ENCODE data around the gene RASSF4. TPM values are rescaled to one million over a fixed set of nuclear protein-coding genes. Genes with fewer than 3 reads are reported as not detected.

Gene RASSF4
- total RNA-seq, 1 donor from 2014 or later, result 67.6 TPM

DNA sequence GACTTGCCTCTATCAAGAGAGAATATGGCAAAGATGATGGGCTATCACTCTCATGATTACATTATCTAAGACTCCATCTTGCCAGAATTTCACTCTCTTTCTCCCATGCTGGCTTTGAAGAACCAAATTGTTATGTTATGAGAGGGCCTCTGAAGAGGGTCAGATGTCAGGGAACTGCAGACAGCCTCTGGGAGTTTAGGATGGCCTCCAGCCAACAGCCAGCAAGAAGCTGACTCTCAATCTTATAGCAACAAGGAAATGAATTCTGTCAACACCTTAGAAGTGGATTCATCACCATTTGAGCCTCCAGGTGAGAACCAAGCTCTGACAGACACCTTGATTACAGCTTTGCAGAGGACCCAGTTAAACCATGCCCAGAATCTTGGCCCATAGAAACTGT is 74.7 kb downstream of the RASSF4 start:
- H3K36me3 ChIP-seq (ENCODE audit: control insufficient read depth, insufficient read depth, low read length), result no peaks in the 10 kb centered on the region
- TF ChIP-seq, protein P1, sequence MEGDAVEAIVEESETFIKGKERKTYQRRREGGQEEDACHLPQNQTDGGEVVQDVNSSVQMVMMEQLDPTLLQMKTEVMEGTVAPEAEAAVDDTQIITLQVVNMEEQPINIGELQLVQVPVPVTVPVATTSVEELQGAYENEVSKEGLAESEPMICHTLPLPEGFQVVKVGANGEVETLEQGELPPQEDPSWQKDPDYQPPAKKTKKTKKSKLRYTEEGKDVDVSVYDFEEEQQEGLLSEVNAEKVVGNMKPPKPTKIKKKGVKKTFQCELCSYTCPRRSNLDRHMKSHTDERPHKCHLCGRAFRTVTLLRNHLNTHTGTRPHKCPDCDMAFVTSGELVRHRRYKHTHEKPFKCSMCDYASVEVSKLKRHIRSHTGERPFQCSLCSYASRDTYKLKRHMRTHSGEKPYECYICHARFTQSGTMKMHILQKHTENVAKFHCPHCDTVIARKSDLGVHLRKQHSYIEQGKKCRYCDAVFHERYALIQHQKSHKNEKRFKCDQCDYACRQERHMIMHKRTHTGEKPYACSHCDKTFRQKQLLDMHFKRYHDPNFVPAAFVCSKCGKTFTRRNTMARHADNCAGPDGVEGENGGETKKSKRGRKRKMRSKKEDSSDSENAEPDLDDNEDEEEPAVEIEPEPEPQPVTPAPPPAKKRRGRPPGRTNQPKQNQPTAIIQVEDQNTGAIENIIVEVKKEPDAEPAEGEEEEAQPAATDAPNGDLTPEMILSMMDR (IDR thresholded peaks at IDR 0.05; ENCODE audit: insufficient read depth, low read length, poor library complexity, severe bottlenecking), result no peak
- DNase-seq (ENCODE audit: low read depth), result no peak
- no peak overlapping the region for H3K4me3 ChIP-seq (ENCODE audit: low read depth, low read length)
- H3K27me3 ChIP-seq (ENCODE audit: control insufficient read depth, insufficient read depth, low read length), result no peaks in the 10 kb centered on the region

DNA sequence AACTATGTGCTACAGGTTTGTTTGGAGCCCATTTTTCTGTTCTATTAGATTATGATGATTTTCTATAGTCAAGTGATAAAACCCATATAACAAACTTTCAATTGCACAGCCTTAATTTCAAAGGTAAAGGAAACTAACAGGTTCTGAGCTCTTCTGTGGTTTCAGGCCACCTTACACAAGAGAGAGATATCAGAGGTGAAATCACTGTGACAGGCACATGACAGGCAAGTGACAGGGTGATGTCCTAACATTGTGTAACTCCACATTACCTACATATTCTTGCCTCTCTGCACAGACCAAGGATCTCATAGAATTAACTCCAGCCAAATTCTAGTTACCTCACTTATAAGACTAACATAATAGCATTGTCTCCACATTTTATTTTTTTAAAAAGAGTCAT is 76.1 kb downstream of the RASSF4 start:
- no peak for DNase-seq (ENCODE audit: low read depth)
- TF ChIP-seq, protein P1 (IDR thresholded peaks at IDR 0.05; ENCODE audit: insufficient read depth, low read length, poor library complexity, severe bottlenecking), result no peak
- Histone ChIP-seq H3K4me3 (ENCODE audit: low read depth, low read length) (no peak overlapping the region), H3K36me3 (ENCODE audit: control insufficient read depth, insufficient read depth, low read length) (no peaks in the 10 kb centered on the region), H3K27me3 (ENCODE audit: control insufficient read depth, insufficient read depth, low read length) (no peaks in the 10 kb centered on the region)

DNA sequence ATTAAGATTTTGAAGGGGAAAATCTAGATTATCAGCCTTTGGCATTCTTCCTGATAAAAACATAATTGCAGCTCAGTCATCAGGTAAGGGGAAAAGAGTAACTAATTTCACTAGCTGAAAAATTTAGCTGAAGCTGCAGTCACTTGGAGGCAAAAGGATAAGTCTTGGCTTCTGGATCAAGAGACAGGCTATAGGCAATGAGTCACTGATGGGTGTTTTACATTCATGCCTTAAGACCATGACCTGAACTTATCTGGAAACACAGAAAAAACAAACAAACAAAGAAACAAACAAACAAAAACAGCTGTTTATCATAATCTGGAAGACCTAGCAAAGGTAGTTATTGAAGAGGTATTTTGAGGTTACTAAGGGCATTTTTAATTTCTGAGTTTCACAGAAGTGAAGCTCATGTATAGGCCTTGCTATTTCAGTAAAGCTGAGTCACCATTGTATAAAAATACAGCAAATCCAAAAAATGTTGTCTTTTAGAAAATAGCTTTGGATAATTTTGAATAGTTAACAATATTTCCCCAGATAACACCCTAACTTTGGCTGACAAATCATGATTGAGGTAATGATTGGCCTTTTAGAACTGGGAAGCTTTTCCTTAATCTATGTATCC is 81.4 kb downstream of the RASSF4 start:
- TF ChIP-seq, protein P1 (IDR thresholded peaks at IDR 0.05; ENCODE audit: insufficient read depth, low read length, poor library complexity, severe bottlenecking), result no peak
- no peak overlapping the region for H3K4me3 ChIP-seq (ENCODE audit: low read depth, low read length)
- no peaks in the 10 kb centered on the region for H3K36me3 ChIP-seq (ENCODE audit: control insufficient read depth, insufficient read depth, low read length)
- no peaks in the 10 kb centered on the region for H3K27me3 ChIP-seq (ENCODE audit: control insufficient read depth, insufficient read depth, low read length)
- no peak for DNase-seq (ENCODE audit: low read depth)

DNA sequence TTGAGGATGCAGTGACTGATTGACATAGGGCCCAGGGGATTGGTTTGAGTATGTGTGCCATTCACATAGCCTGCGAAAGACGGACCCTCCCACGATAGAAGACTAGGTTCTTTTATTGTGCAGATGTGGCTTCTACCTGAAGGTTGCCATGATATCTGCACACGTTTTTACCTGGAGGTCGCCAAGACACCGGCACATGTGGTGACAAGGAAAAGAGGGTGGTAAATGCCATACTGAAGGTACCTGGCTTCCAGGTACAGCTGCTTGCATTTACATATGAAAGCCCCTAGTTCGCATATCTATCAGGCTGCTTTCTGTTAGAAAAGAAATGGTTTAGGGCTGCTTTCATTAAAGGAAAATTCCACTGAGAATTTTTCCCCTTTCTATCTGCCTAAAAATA is 84.7 kb downstream of the RASSF4 start:
- no peak for DNase-seq (ENCODE audit: low read depth)
- Histone ChIP-seq H3K4me3 (ENCODE audit: low read depth, low read length) (no peak overlapping the region), H3K36me3 (ENCODE audit: control insufficient read depth, insufficient read depth, low read length) (no peaks in the 10 kb centered on the region), H3K27me3 (ENCODE audit: control insufficient read depth, insufficient read depth, low read length) (no peaks in the 10 kb centered on the region)
- TF ChIP-seq, protein P1 (IDR thresholded peaks at IDR 0.05; ENCODE audit: insufficient read depth, low read length, poor library complexity, severe bottlenecking), result no peak

Other genes with a start within 250 kb of the RASSF4 start
- gene TMEM72, start 48.5 kb upstream of the RASSF4 start, total RNA-seq, result not detected in 2 replicates
- gene DEPP1, start 19.0 kb downstream of the RASSF4 start, total RNA-seq, result 19.8 and 21.9 TPM in 2 replicates
- gene ZNF22, start 41.1 kb downstream of the RASSF4 start, total RNA-seq, result 21.6 and 30.0 TPM in 2 replicates